Hematopoietic multipotent progenitor cell treated with erythropoietin and hydrocortisone succinate and interleukin-3 and kit ligand, for 15 days (in vitro differentiated cells): ENCODE results near the gene DLX1.
"Not testable (repeated sequence)": the region's sequence is repeated elsewhere in the genome, so short reads cannot be mapped to it uniquely, and the experiment has no call there.

Experiments
- DNase-seq: peaks from one replicate; pipeline ENCODE4 v3.0.0-alpha.2; 2015; ENCODE audit warnings: low spot score

The DLX1 gene

GRCh38 chr2:172065111-172065510 lies 20.2 kb upstream of the DLX1 start:
- DNase-seq: no peak

GRCh38 chr2:172066394-172066886 lies 18.9 kb upstream of the DLX1 start:
- no peak for DNase-seq

- DNase-seq: not testable (repeated sequence)
These were observed 17.4 kb upstream of the DLX1 start for GRCh38 chr2:172067905-172068304.

- no peak for DNase-seq
These were observed 14.4 kb upstream of the DLX1 start for GRCh38 chr2:172070936-172071335.

GRCh38 chr2:172072303-172072702 lies 13.0 kb upstream of the DLX1 start:
- no peak for DNase-seq

- no peak for DNase-seq
These were observed 12.6 kb upstream of the DLX1 start for GRCh38 chr2:172072706-172073105.

GRCh38 chr2:172073518-172073917 lies 11.8 kb upstream of the DLX1 start:
- no peak for DNase-seq

GRCh38 chr2:172074254-172074653 lies 11.1 kb upstream of the DLX1 start:
- no peak for DNase-seq

- no peak for DNase-seq
These were observed 5.9 kb upstream of the DLX1 start for GRCh38 chr2:172079416-172079815.

GRCh38 chr2:172079838-172080640 lies 5.3 kb upstream of the DLX1 start:
- no peak for DNase-seq

GRCh38 chr2:172080641-172081220 lies 4.6 kb upstream of the DLX1 start:
- no peak for DNase-seq

- no peak for DNase-seq
These were observed 3.9 kb upstream of the DLX1 start for GRCh38 chr2:172081221-172082022.

- no peak for DNase-seq
These were observed 3.0 kb upstream of the DLX1 start for GRCh38 chr2:172082105-172082943.

GRCh38 chr2:172082944-172083627 lies 2.2 kb upstream of the DLX1 start:
- no peak for DNase-seq

GRCh38 chr2:172083628-172084394 lies 1.5 kb upstream of the DLX1 start:
- no peak for DNase-seq

- no peak for DNase-seq
These were observed 987 bp upstream of the DLX1 start for GRCh38 chr2:172084395-172084644.

- peak; percentile 60 for DNase-seq
These were observed 455 bp upstream of the DLX1 start for GRCh38 chr2:172084645-172085459.

GRCh38 chr2:172086241-172087206 lies 1.2 kb downstream of the DLX1 start:
- DNase-seq: peak; percentile 30
